Neuronal stem cell (in vitro differentiated cells): ENCODE measurements around the gene SUN1.

Source experiments
- DNase-seq: peaks from one replicate; pipeline ENCODE4 v3.0.0-alpha.2; 2013; ENCODE audit warnings: low spot score
- H2AFZ ChIP-seq: one replicate; pipeline ENCODE4 v1.6.1; 2013; ENCODE audit warnings: mild to moderate bottlenecking, low read length, inconsistent platforms
- H2AK5ac ChIP-seq: 2 replicates; pipeline ENCODE4 v1.6.1; 2013; ENCODE audit warnings: low read depth, mild to moderate bottlenecking, inconsistent platforms, low read length, moderate library complexity, mixed read lengths
- H2BK120ac ChIP-seq: 2 replicates; pipeline ENCODE4 v1.6.1; 2013; ENCODE audit warnings: low read depth, mild to moderate bottlenecking, inconsistent platforms, low read length, moderate library complexity, mixed read lengths
- H2BK12ac ChIP-seq: one replicate; pipeline ENCODE4 v1.6.1; 2013; ENCODE audit warnings: low read length, inconsistent platforms
- H2BK15ac ChIP-seq: 2 replicates; pipeline ENCODE4 v1.6.1; 2013; ENCODE audit warnings: mild to moderate bottlenecking, low read length, inconsistent platforms, mixed read lengths
- H2BK5ac ChIP-seq: one replicate; pipeline ENCODE4 v1.6.1; 2013; ENCODE audit warnings: inconsistent platforms, mild to moderate bottlenecking, low read length, moderate library complexity
- H3K14ac ChIP-seq: one replicate; pipeline ENCODE4 v1.6.1; 2013; ENCODE audit warnings: low read length, inconsistent platforms
- H3K18ac ChIP-seq: 2 replicates; pipeline ENCODE4 v1.6.1; 2013; ENCODE audit warnings: low read length, inconsistent platforms
- H3K23ac ChIP-seq: 2 replicates; pipeline ENCODE4 v1.6.1; 2013; ENCODE audit warnings: low read depth, mild to moderate bottlenecking, mixed read lengths, low read length, inconsistent platforms; ENCODE audit not compliant: poor library complexity
- H3K27ac ChIP-seq: replicated peaks from 3 replicates; pipeline ENCODE4 v1.5.1; 2013; ENCODE audit warnings: low read length, inconsistent platforms
- H3K27me3 ChIP-seq, 3 experiments: 2 replicates each; pipeline ENCODE4 v1.6.1; 2013; ENCODE audit warnings: low read length in 3 of 3, mild to moderate bottlenecking in 2 of 3, inconsistent platforms in 1 of 3, low read depth in 1 of 3, mixed read lengths in 1 of 3, moderate library complexity in 1 of 3; ENCODE audit not compliant: control insufficient read depth in 3 of 3, insufficient read depth in 3 of 3
- H3K36me3 ChIP-seq, 2 donors: replicated peaks in 1 of 2; 2 replicates each; pipeline ENCODE4 v1.6.1; 2013; ENCODE audit warnings: low read length in 2 of 2; ENCODE audit not compliant: control insufficient read depth in 2 of 2, insufficient read depth in 2 of 2
- H3K4ac ChIP-seq: 2 replicates; pipeline ENCODE4 v1.6.1; 2013; ENCODE audit warnings: inconsistent platforms, mild to moderate bottlenecking, low read length, moderate library complexity
- H3K4me1 ChIP-seq, 2 donors: 1 replicate in 1 of 2; 2 replicates in 1 of 2; pipeline ENCODE4 v1.6.1; 2013; ENCODE audit warnings: low read length in 2 of 2, low read depth in 1 of 2; ENCODE audit not compliant: control insufficient read depth in 2 of 2, insufficient read depth in 1 of 2
- H3K4me2 ChIP-seq: one replicate; pipeline ENCODE4 v1.6.1; 2013; ENCODE audit warnings: mild to moderate bottlenecking, low read length, inconsistent platforms; ENCODE audit not compliant: insufficient read depth, poor library complexity, severe bottlenecking
- H3K4me3 ChIP-seq, 2 donors: 2 replicates each; pipeline ENCODE4 v1.5.1; 2013; ENCODE audit warnings: low read length in 2 of 2, mild to moderate bottlenecking in 2 of 2, inconsistent platforms in 1 of 2, moderate library complexity in 1 of 2
- H3K79me1 ChIP-seq: one replicate; pipeline ENCODE4 v1.6.1; 2013; ENCODE audit warnings: low read depth, mild to moderate bottlenecking, inconsistent platforms, low read length, moderate library complexity
- H3K9ac ChIP-seq: one replicate; pipeline ENCODE4 v1.6.1; 2013; ENCODE audit warnings: mild to moderate bottlenecking, low read depth, low read length, inconsistent platforms; ENCODE audit not compliant: poor library complexity
- H3K9me3 ChIP-seq, 2 donors: replicated peaks in 1 of 2; 2 replicates each; pipeline versions ENCODE3 to v1.6.1; 2013; ENCODE audit warnings: low read length in 2 of 2, mild to moderate bottlenecking in 2 of 2, inconsistent platforms in 1 of 2, low read depth in 1 of 2, mixed read lengths in 1 of 2, moderate library complexity in 1 of 2; ENCODE audit not compliant: control insufficient read depth in 2 of 2, insufficient read depth in 1 of 2
- H4K8ac ChIP-seq: one replicate; pipeline ENCODE4 v1.6.1; 2013; ENCODE audit warnings: low read depth, mild to moderate bottlenecking, inconsistent platforms, low read length, moderate library complexity
- H4K91ac ChIP-seq: one replicate; pipeline ENCODE4 v1.6.1; 2013; ENCODE audit warnings: low read length, low read depth, mild to moderate bottlenecking, inconsistent platforms; ENCODE audit not compliant: poor library complexity
- WGBS, 2 donors: extraction: QIAGEN DNeasy Blood & Tissue Kit; methylation state at CpG; one replicate each; pipeline ENCODE4 v1.1.7; 2013; ENCODE audit warnings: missing lambda C conversion rate in 2 of 2, mixed read lengths in 1 of 2; ENCODE audit not compliant: insufficient read length in 2 of 2, insufficient replicate concordance in 1 of 2; ENCODE audit errors: extremely low coverage in 2 of 2; 5-methylcytosine and 5-hydroxymethylcytosine counted together

Gene SUN1

DNA sequence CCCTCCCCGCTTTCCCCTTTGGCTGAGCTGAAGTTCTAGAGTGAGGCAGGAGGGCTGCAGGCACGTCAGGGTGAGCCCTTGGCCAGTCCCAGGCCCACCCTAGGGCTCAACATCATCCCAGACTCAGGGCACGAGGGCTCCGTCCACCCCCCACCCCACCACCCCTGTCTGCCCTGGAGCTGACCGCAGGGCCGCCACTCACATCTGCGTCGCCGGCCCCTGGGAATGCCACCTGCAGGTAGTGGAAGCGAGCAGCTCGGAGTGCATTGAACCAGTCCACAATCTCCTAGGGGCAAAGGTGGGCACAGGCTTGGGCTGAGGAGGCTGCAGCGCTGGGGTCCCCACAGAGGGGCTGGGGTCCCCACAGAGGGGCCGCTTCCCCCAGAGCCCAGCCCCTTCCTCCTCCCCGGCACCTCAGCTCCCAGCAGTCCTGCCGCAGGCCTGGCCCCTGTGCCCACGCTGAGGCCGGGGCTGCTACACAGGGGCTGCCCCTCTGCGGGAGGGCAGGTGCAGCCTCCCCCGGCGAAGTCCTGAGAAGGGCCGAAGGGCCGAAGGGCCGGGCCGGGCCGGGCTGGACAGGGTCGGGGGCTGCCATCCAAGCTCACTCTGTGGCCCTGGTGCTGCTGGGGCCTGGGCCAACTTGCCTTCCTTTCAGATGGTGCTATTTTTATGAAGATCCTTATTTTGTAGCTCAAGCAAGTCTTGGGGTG, 68.2 kb downstream of the SUN1 start:
- WGBS, 2 donors = no CpG with 5 or more reads among the region's 26 CpGs
- Histone ChIP-seq H4K8ac (no peak overlapping the region), H4K91ac (no peak overlapping the region), H3K9ac (no peak overlapping the region), H2BK120ac (no peak overlapping the region), H3K4ac (no peak overlapping the region), H3K27ac (no peak overlapping the region), H3K27me3 (peaks cover 0 to 13% (median 0%) of the 10 kb centered on the region in 3 experiments), H2BK5ac (peak overlapping the region; percentile 82), H3K4me1 (peaks cover 2 to 4% of the 10 kb centered on the region in 2 donors), H2AK5ac (peak overlapping the region; percentile 75), H3K4me2 (no peak overlapping the region), H3K14ac (peak overlapping the region; percentile 82), H3K23ac (peak overlapping the region; percentile 80), H2BK15ac (peak overlapping the region; percentile 49), H2BK12ac (peak overlapping the region; percentile 3), H3K9me3 (no peaks in the 10 kb centered on the region), H2AFZ (no peak overlapping the region), H3K4me3 (peak overlapping the region in 1 of 2 donors; percentile 17), H3K36me3 (peaks cover 16 to 23% of the 10 kb centered on the region in 2 donors), H3K18ac (peak overlapping the region; percentile 38), H3K79me1 (peaks cover 3% of the 10 kb centered on the region)
- DNase-seq = no peak

DNA sequence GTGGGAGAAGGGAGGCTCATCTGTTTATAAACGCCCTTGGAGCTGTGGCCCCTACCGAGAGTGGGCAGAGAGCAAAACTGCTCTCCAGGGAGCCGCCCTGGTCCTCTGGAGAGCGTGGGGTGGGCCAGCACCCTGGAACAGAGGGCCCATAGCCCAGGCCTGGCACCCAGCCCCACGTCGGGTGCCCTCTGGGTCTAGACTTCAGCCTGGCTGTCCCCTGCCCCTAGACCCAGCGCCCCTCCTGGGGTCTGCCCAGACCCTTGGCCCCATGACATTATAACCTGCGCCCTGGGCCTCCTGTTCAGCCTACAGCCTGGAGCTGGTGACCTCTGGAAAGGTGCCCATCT, 68.7 kb downstream of the SUN1 start:
- H3K23ac ChIP-seq = no peak overlapping the region
- no CpG with 5 or more reads among the region's 8 CpGs for WGBS, 2 donors
- H3K4me2 ChIP-seq = peak overlapping the region; percentile 40
- H3K18ac ChIP-seq = peak overlapping the region; percentile 87
- H3K9me3 ChIP-seq = no peaks in the 10 kb centered on the region
- no peak overlapping the region for H2BK120ac ChIP-seq
- peaks cover 3% of the 10 kb centered on the region for H3K79me1 ChIP-seq
- H3K4ac ChIP-seq = no peak overlapping the region
- peaks cover 2 to 4% of the 10 kb centered on the region in 2 donors for H3K4me1 ChIP-seq
- H3K14ac ChIP-seq = peak overlapping the region; percentile 9
- H2BK15ac ChIP-seq = peak overlapping the region; percentile 85
- peaks cover 12 to 18% of the 10 kb centered on the region in 2 donors for H3K36me3 ChIP-seq
- H4K91ac ChIP-seq = no peak overlapping the region
- peak overlapping the region; percentile 82 for H2BK5ac ChIP-seq
- peak overlapping the region; percentile 94 for H2AK5ac ChIP-seq
- H2AFZ ChIP-seq = peak overlapping the region; percentile 40
- no peak overlapping the region for H3K9ac ChIP-seq
- no peak overlapping the region for H3K27ac ChIP-seq
- peaks cover 0 to 13% (median 0%) of the 10 kb centered on the region in 3 experiments for H3K27me3 ChIP-seq
- no peak for DNase-seq
- H3K4me3 ChIP-seq = no peak overlapping the region
- H4K8ac ChIP-seq = peak overlapping the region; percentile 65
- peak overlapping the region; percentile 73 for H2BK12ac ChIP-seq

DNA sequence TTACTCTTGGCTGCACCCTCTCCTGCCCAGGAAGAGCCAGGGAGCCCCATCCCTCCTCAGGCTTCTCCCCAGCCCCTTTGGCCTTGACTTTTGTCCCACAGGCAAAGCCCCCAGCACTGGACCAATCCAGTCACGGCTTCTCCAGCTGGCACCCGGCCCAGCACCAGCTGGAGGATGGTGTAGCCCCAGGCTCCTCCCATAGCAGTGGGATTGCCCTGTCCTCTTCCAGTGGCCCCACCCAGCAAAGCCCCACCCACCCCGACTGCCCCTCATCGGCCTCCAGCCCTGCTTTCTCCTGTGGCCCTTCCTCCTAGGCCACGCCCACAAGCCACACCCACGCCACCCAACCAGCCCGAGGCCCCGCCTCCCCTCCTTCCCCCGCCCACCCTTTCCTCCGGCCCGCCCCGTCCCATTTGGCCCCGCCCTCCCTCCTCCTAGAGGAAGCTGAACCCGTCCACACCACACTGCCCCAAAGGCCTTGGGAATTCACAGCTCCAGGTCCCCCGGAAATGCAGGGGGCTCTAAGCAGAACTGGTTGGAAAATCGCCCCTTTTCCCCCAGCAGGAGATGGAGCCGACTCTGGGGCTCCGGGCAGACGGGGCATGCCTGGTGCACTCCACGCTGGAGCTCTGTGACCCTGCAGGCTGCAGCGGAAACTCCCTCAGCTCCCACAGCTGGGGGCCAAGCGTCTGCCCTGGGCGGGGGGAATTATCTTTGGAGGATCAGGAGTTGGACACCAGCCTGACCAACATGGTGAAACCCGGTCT, 69.3 kb downstream of the SUN1 start:
- Histone ChIP-seq H3K23ac (no peak overlapping the region), H3K36me3 (peaks cover 7 to 12% of the 10 kb centered on the region in 2 donors), H3K27ac (no peak overlapping the region), H3K4me1 (peaks cover 2 to 4% of the 10 kb centered on the region in 2 donors), H4K8ac (peak overlapping the region; percentile 65), H3K9me3 (no peaks in the 10 kb centered on the region), H2BK12ac (peak overlapping the region; percentile 73), H2BK15ac (peak overlapping the region; percentile 85), H3K4ac (no peak overlapping the region), H3K27me3 (peaks cover 0 to 13% (median 0%) of the 10 kb centered on the region in 3 experiments), H2AFZ (peak overlapping the region; percentile 70), H2BK120ac (no peak overlapping the region), H3K18ac (peak overlapping the region; percentile 92), H3K79me1 (peaks cover 3% of the 10 kb centered on the region), H2BK5ac (no peak overlapping the region), H3K4me3 (no peak overlapping the region), H2AK5ac (peak overlapping the region; percentile 94), H3K14ac (no peak overlapping the region), H4K91ac (no peak overlapping the region), H3K4me2 (peak overlapping the region; percentile 45), H3K9ac (peak overlapping the region; percentile 30)
- no CpG with 5 or more reads among the region's 24 CpGs for WGBS, 2 donors
- DNase-seq = peak; percentile 82

DNA sequence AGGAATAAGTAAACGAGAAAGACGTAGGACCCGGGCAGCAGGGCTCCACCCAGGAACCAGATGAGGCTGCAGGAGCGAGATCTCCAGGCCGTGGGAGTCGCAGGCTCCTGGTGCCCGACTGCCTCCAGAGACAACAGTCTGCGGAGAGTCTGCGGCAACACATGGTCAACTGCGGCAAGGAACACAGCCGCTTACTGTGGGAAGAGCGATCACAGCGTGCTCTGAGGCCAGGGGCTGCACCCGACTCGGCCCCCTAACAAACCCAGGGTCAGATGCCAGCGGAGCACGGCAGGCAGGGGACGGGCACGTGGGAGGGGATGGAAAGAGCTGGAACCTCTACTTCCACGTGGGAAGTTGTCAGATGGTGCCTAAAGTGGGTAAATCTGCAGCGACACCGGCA, 70.7 kb downstream of the SUN1 start:
- Histone ChIP-seq H3K9me3 (no peaks in the 10 kb centered on the region), H2AFZ (no peak overlapping the region), H2BK12ac (peak overlapping the region; percentile 90), H3K14ac (no peak overlapping the region), H3K23ac (no peak overlapping the region), H2AK5ac (peak overlapping the region; percentile 94), H2BK5ac (peak overlapping the region; percentile 24), H3K9ac (peak overlapping the region; percentile 74), H3K18ac (peak overlapping the region; percentile 27), H2BK120ac (no peak overlapping the region), H3K36me3 (no peaks in the 10 kb centered on the region), H3K27me3 (peaks cover 0 to 26% (median 4%) of the 10 kb centered on the region in 3 experiments), H3K4ac (no peak overlapping the region), H4K8ac (no peak overlapping the region), H4K91ac (peak overlapping the region; percentile 72), H2BK15ac (peak overlapping the region; percentile 84), H3K4me3 (no peak overlapping the region), H3K79me1 (peaks cover 3% of the 10 kb centered on the region), H3K4me1 (peaks cover 2 to 4% of the 10 kb centered on the region in 2 donors), H3K4me2 (no peak overlapping the region), H3K27ac (no peak overlapping the region)
- WGBS, 2 donors = no CpG with 5 or more reads among the region's 22 CpGs
- DNase-seq = no peak
